ENCODE data around the gene IRF2.
"Not testable (repeated sequence)": the region's sequence is repeated elsewhere in the genome, so short reads cannot be mapped to it uniquely, and the experiment has no call there.

The IRF2 gene

GRCh38 chr4:184348311-184349233, 125.8 kb downstream of the IRF2 start:
- in situ Hi-C loops (cut with MboI; ENCODE audit: low sequenced_read_pairs) = no loop called here

GRCh38 chr4:184347251-184348239, 126.8 kb downstream of the IRF2 start:
- in situ Hi-C loops (cut with MboI; ENCODE audit: low sequenced_read_pairs) = no loop called here

- in situ Hi-C loops (cut with MboI; ENCODE audit: low sequenced_read_pairs) = no loop called here
These were observed 127.7 kb downstream of the IRF2 start for GRCh38 chr4:184346682-184347081.

- in situ Hi-C loops (cut with MboI; ENCODE audit: low sequenced_read_pairs) = not testable (repeated sequence)
These were observed 128.1 kb downstream of the IRF2 start for GRCh38 chr4:184346273-184346672.

GRCh38 chr4:184345573-184345922, 128.8 kb downstream of the IRF2 start:
- in situ Hi-C loops (cut with MboI; ENCODE audit: low sequenced_read_pairs) = no loop called here

GRCh38 chr4:184344899-184345572, 129.3 kb downstream of the IRF2 start:
- in situ Hi-C loops (cut with MboI; ENCODE audit: low sequenced_read_pairs) = no loop called here

GRCh38 chr4:184344435-184344834, 129.9 kb downstream of the IRF2 start:
- in situ Hi-C loops (cut with MboI; ENCODE audit: low sequenced_read_pairs) = no loop called here

GRCh38 chr4:184343502-184344177, 130.7 kb downstream of the IRF2 start:
- in situ Hi-C loops (cut with MboI; ENCODE audit: low sequenced_read_pairs) = no loop called here

GRCh38 chr4:184342857-184343237, 131.5 kb downstream of the IRF2 start:
- in situ Hi-C loops (cut with MboI; ENCODE audit: low sequenced_read_pairs) = not testable (repeated sequence)

- in situ Hi-C loops (cut with MboI; ENCODE audit: low sequenced_read_pairs) = no loop called here
These were observed 132.0 kb downstream of the IRF2 start for GRCh38 chr4:184342167-184342856.

- in situ Hi-C loops (cut with MboI; ENCODE audit: low sequenced_read_pairs) = not testable (repeated sequence)
These were observed 134.8 kb downstream of the IRF2 start for GRCh38 chr4:184339398-184340193.

GRCh38 chr4:184337907-184338306, 136.4 kb downstream of the IRF2 start:
- in situ Hi-C loops (cut with MboI; ENCODE audit: low sequenced_read_pairs) = no loop called here
